D341Med (cell line): ENCODE results near the gene SPOCK2.

Source experiments
- DNase-seq: peaks from one replicate; pipeline ENCODE4 v3.0.0; 2012; ENCODE audit warnings: low spot score

Gene SPOCK2

GRCh38 chr10:72009425-72010081 lies 78.8 kb downstream of the SPOCK2 start:
- DNase-seq: no peak

GRCh38 chr10:72009051-72009424 lies 79.3 kb downstream of the SPOCK2 start:
- DNase-seq: no peak
